ENCODE results near the gene TNNI3K.

DNA sequence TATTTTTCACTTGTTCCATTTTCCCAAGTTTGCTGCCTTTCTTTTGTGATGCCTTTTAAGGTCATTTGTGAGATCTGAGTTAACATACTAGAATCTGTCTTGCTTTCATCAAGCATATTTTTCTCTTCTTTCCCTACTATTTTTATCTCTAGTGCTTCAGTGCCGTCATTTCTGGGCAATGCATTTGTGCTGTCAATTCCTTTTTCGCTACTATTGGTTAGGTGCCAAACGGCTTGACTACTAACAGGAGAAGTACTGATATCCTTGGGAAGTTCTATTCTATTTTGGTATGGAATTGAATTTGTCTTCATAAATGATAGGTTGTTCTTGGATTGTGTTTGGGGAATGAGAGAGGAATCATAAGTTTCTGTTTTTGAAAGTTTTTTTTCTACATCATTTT is 235.1 kb downstream of the TNNI3K start:
- TF ChIP-seq, protein P1, sequence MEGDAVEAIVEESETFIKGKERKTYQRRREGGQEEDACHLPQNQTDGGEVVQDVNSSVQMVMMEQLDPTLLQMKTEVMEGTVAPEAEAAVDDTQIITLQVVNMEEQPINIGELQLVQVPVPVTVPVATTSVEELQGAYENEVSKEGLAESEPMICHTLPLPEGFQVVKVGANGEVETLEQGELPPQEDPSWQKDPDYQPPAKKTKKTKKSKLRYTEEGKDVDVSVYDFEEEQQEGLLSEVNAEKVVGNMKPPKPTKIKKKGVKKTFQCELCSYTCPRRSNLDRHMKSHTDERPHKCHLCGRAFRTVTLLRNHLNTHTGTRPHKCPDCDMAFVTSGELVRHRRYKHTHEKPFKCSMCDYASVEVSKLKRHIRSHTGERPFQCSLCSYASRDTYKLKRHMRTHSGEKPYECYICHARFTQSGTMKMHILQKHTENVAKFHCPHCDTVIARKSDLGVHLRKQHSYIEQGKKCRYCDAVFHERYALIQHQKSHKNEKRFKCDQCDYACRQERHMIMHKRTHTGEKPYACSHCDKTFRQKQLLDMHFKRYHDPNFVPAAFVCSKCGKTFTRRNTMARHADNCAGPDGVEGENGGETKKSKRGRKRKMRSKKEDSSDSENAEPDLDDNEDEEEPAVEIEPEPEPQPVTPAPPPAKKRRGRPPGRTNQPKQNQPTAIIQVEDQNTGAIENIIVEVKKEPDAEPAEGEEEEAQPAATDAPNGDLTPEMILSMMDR (IDR thresholded peaks at IDR 0.05; ENCODE audit: control extremely low read depth in 1 of 3, insufficient read depth in 1 of 3, low read depth in 1 of 3, low read length in 3 of 3) = no peak
- no peak for TF ChIP-seq TAF1 (IDR thresholded peaks at IDR 0.05; ENCODE audit: low read depth, low read length)
- TF ChIP-seq GABPA (IDR thresholded peaks at IDR 0.05; ENCODE audit: borderline replicate concordance, insufficient read depth, low read length) = no peak
- TF ChIP-seq NRF1 (IDR thresholded peaks at IDR 0.05; ENCODE audit: low read depth, low read length) = no peak
- TF ChIP-seq POLR2A (IDR thresholded peaks at IDR 0.05; ENCODE audit: control extremely low read depth in 1 of 2, low read depth in 2 of 2, low read length in 2 of 2) = no peak
- no peak for TF ChIP-seq POLR2AphosphoS5 (IDR thresholded peaks at IDR 0.05; ENCODE audit: low read depth, low read length)
- TF ChIP-seq, protein P2, sequence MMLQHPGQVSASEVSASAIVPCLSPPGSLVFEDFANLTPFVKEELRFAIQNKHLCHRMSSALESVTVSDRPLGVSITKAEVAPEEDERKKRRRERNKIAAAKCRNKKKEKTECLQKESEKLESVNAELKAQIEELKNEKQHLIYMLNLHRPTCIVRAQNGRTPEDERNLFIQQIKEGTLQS (IDR thresholded peaks at IDR 0.05; ENCODE audit: insufficient read depth, low read depth, low read length) = no peak

Measured in H1 (cell line).